HG03139 (cell line): Measurements from ENCODE around the gene FOXRED2.
A peak's percentile ranks its signal among the peaks of the same experiment; 100 is the strongest.
"Not testable (repeated sequence)": the region's sequence is repeated elsewhere in the genome, so short reads cannot be mapped to it uniquely, and the experiment has no call there.

Experiments
- ATAC-seq: cut with Tn5 transposase; IDR thresholded peaks from one replicate; pipeline ENCODE4 v1.9.1; 2021; ENCODE audit not compliant: unreplicated experiment

FOXRED2 gene

GRCh38 chr22:36519906-36520305 is 13.1 kb upstream of the FOXRED2 start:
- not testable (repeated sequence) for ATAC-seq

DNA sequence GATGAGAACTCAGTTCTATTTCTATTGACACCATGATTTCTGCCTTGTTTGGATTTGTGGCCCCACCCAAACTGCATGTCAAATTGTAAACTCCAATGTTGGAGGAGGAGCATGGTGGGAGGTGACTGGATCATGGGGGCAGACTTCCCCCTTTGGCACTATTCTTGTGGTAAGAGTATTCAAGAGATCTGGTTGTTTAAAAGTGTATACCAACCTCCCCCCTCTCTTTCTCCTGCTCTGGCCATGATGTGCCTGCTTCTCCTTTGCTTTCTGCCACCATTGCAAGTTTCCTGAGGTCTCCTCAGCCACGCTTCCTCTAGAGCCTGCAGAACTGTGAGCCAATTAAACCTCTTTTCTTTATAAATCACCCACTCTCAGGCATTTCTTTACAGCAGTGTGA is 7.9 kb upstream of the FOXRED2 start:
- no peak for ATAC-seq

DNA sequence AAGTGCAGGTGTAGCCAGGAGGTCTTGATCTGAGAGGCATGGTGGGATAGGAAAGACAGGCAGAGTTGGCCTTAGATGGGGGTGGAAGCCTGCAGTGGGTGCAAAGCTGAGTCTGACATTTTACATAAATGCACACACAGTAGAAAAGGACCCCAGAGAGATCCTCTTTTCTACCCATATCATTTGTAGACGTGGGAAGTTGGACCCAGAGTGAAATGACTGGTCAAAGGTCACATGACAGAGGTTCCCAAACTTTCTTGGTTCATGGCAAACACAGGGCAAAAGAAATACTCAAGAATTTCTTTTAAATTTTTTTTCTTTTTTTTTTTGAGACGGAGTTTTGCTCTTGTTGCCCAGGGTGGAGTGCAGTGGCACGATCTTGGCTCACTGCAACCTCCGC is 6.2 kb upstream of the FOXRED2 start:
- ATAC-seq, result no peak

- ATAC-seq, result no peak
Measured at GRCh38 chr22:36512333-36512732, 5.5 kb upstream of the FOXRED2 start.

GRCh38 chr22:36510966-36511881 is 4.4 kb upstream of the FOXRED2 start:
- ATAC-seq, result no peak

DNA sequence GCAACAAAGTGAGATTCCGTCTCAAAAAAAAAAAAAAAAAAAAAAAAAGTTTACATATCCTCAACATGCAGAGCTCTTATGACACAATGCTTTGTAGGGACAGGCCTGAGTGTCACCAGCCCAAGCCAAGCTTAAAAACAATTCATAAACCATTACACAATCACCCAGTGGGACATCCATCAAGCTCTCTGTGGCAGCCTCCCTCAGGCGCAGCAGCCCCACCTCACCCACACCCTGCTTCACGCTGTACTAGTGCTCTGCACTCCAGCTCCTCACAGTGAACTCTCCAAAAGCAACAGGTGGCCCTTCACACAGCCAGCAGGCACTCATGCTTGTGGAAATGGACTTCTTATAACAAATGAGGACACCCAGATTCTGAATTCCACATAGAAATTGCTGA is 3.5 kb upstream of the FOXRED2 start:
- no peak for ATAC-seq

DNA sequence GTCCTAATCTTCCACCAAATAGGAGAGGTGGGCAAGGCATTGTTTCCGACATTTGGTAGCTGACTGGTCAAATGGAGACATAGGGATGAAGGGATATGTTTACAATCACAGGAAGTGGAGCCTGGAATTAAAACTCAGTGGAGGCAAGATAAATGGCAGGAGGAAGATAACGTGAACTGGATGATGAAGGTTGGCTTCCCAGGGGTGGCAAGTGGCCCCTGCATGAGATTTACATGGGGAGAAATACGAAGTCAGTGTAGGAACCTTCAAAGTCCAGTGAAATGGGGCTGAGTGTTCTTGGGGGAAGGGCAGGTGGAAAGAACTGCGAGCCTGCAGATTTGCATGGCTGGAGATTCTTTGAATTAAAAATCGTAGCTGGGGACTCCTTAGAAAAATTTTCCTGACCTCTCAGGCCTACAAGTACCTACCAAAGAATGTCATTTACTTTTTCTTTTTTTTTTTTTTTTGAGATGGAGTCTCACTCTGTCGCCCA is 724 bp upstream of the FOXRED2 start:
- ATAC-seq, result no peak

DNA sequence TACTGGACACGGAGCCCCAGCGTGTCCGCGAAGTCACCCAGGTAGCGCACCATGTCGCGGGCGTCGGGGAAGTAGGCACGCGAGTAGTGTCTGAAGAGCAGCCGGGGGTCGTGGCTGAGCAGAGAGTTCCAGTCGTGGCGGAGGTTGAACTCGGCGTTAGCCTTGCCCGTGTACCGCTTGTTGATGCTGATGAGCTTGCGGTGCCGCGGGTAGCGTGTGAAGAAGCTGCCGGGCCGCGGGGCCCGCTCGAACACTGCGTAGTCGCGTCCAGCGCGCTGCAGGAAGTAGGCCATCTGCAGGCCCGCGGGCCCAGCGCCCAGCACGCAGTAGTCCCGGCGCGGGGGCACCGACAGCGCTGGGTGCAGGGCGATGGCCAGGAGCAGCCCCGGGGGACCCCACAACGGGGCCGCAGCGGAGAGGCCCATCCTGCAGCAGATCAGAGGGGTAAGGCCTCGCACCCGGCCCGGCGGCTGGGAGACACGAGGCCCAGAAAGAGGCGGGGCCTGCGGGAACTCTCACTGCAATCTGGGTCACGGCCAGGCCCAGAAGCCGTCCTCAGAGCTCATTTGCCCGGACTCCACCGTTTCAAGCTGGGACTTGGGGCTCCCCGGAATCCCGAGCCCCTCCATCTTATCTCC is 723 bp downstream of the FOXRED2 start:
- ATAC-seq, result no peak

DNA sequence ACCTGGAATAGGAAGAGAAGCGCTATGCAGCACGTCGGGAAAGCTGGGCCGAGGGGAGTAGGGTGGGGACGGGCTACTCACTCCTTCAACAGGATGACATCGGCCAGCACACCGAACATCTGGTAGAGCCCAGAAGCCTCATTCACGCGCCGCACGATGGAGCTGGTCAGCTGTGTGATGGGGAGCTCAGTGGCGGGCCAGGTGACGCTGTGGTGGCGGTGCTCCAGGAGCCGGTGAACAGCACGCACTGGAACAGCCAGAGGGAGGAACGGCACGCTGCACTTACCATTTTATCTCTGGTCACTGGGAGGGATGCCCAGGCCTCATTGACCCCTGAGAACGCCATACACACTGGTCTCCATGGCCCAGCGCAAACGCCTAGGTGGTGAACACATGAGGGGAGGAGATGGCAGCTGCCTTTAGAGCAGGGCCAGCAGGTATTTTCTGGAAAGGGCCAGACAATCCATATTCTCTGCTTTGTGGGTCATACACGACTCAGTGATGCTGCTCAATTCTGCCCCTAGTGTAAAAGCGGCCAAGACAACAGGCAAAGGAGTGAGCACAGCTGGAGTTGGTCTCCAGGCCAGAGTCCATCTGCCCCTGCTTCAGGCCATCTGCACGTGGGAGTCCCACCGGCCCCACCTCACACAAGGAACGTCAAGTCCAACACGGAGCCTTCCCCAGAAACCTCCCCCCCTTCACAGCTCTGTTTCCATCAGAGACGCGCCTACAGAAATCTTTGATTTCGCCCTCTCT is 8.8 kb downstream of the FOXRED2 start:
- no peak for ATAC-seq

- ATAC-seq, result no peak
Measured at GRCh38 chr22:36493690-36494110, 13.1 kb downstream of the FOXRED2 start.

DNA sequence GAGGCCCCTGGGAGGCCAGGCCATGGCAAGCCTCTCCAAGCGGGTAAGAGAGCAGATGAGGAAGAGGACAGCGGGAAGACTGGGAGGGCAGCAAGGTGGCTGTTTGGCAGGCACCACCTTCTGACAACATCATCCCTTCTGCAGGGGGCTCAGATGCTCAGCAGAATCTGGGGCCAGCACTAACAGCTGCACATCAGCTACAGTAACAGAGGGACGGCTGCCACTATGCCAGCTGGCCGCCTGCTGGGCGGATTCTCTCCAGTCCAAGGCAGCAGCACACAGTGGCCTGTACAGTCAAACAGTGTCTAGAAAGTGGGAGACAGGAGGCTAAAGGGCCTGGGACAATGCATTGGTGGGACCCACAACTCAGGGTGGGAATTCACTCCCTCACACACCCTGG is 14.7 kb downstream of the FOXRED2 start:
- ATAC-seq, result no peak

DNA sequence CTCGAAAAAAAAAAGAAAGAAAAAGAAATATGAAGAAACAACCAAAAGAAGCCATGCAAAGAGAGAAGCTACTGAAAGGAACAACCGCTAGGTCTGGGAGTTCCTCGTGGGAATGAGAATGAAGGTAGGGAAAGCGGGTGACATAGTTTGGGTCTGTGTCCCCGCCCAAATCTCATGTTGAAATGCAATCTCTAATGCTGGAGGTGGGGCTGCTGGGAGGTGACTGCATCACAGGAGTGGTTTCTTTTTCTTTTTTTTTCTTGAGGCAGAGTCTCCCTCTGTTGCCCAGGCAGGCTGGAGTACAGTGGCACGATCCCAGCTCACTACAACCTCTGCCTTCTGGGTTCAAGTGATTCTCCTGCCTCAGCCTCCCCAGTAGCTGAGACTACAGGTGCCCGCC is 15.7 kb downstream of the FOXRED2 start:
- no peak for ATAC-seq

DNA sequence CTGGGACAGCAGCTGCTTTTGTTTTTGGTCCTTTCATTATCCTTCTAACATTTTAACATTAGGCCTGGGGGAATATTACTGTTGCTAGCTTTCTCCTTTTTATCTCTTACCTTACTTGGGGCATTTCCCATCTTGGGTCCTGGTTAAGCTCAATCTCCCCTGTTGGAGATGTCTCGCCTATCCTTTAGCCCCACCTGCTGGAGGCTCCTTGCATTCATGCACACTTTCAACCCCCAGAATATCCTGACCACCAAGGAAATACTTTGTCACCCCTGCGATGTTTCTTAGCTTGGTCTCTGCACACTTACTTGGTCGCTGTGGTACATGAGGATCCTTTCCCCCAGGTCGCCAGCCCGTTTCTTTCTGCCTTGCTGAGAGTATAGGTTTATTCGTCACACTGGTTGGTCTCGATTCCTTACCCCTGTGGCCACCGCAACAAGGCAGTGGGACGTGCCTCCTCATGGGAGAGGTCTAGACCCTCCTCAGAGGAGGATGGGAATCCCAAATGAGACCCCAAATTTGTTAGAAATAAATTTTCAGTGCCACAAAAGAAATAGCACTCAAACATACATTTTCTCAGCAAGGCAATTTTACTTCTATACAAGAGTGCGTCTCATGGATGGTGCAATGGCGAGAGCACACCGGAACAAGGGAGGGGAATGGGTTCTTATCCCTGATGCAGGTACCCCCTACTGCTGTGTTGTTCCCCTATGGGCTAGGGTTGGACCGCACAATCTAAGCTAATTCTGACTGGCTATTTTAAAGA is 20.0 kb downstream of the FOXRED2 start:
- no peak for ATAC-seq

- peak; percentile 77 for ATAC-seq
Measured at GRCh38 chr22:36481393-36482168, 25.3 kb downstream of the FOXRED2 start, which contains the start of gene TXN2. Gene TXN2, minus strand, starts transcription at chr22:36481640. Its CDS starts 803 bp downstream, at chr22:36480837.

DNA sequence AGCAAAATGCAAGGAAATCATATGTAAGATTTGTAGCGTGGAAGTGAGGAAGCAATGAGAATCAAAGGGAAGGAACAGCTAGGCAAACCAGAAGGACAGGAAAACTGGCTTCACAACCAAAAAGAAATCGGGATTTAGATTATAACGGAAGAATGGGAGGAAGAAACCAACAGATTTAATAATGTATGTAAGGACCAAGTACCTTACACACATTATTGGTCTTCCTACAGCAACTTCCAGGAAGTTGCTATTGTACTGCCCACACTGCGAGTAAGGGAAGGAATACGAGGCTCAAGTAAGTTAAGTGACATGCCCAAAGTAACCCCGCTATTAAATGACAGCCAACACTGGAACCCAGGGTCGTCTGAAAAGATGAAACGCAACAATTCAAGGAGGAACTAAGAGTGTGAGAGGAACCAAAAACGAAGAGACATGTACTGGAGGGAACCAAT is 25.9 kb downstream of the FOXRED2 start:
- ATAC-seq, result no peak

DNA sequence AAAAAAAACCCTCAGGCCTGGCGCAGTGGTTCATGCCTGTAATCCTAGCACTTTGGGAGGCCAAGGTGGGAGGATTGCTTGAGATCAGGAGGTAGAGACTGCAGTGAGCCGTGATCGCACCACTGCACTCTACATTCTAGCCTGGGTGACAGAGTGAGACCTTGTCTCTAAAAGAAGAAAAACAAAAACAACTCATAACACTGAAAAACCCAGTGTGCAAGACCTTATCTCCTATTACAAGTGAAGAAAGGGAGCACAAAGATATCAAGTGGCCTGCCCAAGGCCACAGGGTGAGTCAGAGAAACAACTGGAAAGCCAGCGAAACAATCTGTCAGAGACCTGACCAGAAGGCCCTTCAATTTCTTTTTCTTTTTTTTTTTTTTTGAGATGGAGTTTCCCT is 27.9 kb downstream of the FOXRED2 start:
- no peak for ATAC-seq

DNA sequence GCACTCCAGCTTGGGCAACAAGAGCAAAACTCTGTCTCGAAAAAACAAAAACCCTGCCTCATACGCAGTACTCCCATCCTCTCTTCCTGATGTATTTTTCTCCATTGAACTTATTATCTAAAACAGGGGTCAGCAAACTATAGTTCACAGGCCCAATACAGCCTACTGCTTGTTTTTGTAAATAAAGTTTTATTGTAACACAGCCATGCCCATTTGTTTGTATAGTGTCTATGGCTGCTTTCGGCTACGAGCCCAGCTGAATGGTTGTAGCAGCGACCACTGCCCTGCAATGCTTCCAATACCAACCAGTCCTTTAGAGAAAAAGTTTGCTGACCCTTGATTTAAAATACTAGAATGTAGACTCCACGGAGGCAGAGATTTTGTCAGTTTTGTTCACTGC is 31.5 kb downstream of the FOXRED2 start:
- no peak for ATAC-seq

DNA sequence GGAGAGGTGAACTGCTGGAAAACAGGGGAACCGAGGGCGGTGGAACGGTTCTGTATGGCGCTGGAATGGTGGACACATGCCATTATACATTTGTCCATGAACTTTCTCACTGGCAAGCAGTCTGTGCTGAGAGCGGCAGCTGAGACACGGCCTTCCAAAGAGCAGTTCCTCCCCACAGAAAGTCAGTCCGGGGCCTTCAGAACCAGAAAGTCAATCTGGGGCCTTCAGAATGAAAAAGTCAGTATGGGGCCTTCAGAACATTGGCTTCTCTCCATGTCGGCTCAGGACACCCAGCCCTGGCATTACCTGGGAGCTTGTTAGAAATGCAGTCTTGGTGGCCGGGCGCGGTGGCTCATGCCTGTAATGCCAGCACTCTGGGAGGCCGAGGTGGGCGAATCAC is 34.2 kb downstream of the FOXRED2 start:
- no peak for ATAC-seq

DNA sequence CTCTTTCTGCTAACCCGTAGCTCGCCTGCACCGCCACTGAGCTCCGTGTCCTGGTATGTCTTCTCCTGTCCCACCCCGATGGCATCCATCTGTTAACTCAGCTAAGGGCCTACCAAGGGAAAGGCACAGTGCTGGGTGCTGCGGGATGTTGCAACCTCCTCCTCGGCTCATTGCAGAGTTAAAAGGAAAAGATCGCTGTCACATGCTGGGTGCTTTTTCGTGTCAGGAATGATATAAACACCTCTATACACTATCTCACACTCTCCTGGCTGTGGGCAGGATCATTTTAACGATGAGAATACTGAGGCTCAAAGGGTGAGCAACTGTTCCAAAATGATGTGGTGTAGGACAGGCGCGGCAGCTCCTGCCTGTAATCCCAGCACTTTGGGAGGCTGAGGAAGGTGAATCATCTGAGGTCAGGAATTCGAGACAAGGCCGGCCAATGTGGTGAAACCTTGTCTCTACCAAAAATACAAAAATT is 35.5 kb downstream of the FOXRED2 start:
- ATAC-seq, result no peak

- ATAC-seq, result no peak
Measured at GRCh38 chr22:36470994-36471331, 35.9 kb downstream of the FOXRED2 start.
